ENCODE results near the gene VSIG8.

VSIG8 gene

DNA sequence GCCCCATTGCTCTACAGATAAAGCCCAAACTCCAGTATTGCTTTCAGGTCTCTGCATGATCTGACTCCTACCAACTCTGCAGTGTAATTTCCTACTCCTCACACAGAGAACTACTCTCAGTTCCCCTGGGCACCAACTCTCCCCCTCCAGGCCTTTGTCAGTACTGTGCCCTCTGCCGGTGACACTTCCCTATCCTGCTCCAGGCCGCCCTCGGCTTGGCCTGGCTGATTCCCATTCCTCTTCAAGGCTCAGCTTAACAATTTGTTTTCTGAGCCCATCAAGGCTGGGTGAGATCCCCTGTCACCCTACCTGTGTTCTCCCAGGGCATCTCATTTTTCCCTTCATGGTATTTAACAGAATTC lies 33.2 kb downstream of the VSIG8 start:
- DNase-seq (ENCODE audit: low read depth): no peak

DNA sequence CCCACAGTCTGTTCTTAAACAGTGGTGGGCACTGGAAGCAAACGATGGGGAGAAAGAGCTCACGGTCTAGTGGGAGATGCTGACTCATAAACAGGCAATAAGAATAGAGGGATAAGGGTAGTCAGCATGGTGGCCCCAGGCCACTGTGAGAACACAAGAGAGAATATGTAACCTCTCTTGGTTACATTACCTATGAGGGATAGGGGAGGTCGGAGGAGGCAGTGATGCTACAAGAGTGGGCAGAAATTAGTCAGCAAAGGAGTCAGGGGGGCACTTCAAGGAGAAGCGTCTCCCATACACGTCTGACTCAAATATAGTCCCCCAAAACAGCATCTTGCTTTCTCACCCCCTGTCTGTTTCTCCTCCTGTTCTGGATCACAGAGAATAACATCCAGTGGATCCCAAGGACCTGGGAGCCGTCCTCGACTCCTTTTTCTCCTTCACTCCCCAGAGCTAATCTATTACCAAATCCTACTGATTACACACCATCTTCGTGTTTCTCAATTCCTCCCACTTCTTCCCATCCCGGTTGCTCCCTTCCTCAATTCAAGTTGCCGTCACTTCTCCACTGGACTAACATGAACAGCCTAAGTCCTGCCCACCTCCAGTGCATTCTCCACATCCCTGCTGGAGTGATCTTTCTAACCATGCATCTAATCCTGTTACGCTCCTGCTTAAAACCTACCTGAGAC lies 33.7 kb downstream of the VSIG8 start:
- no peak for DNase-seq (ENCODE audit: low read depth)

DNA sequence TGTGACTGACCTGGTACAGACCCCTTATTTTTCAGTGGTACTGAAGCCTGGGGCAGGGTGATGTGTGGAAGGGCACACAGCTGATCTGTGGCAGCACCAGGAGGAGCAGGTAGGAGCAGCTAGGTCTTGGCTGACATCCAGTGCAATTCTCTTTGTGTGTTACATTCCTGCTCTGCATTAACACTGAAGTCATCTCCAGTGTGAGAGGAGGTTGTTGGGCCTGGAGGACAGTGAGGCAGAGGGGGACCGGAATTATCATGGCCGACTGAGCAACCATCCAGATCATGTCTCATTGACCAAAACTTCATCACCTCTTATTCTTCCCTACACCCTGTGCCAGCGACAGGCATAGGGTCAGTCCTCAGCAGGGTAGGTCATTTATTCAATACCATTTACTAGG lies 34.3 kb downstream of the VSIG8 start:
- DNase-seq (ENCODE audit: low read depth): no peak

DNA sequence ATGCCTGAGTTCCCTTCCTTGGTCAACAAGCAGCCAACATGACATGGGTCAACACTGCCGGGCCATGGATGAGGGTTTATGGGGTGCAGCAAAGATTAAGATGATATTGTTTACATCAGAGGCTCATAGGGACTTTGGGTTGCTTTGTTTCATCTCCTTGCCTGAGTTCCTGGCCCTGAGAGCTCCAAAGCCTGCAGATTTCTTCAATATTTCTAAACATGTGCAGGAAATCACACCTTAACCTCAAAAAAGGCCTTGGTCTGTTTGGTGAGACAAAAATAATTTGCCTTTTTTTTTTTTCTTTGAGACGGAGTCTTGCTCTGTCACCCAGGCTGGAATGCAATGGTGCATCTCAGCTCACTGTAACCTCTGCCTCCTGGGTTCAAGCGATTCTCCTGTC lies 34.9 kb downstream of the VSIG8 start:
- no peak for DNase-seq (ENCODE audit: low read depth)

DNA sequence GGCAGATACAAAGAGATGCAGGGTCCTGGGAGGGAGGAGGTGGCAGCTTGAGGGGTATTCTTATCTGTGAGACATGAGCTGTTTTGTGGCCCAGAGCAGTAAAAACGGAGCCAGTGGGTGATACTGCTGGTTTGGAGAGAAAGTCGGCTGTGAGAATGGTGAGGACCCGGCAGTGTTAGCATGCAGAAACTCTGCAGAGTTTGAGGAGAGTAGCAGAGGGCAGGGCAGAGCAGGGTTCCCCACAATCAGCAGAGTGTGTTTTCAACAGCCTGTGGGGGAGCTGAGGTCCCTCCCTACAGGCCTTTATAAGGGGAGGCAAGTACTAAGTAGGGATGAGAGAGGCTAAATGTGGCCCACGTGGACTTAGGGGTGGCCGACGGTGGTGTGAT lies 35.4 kb downstream of the VSIG8 start:
- DNase-seq (ENCODE audit: low read depth): no peak

DNA sequence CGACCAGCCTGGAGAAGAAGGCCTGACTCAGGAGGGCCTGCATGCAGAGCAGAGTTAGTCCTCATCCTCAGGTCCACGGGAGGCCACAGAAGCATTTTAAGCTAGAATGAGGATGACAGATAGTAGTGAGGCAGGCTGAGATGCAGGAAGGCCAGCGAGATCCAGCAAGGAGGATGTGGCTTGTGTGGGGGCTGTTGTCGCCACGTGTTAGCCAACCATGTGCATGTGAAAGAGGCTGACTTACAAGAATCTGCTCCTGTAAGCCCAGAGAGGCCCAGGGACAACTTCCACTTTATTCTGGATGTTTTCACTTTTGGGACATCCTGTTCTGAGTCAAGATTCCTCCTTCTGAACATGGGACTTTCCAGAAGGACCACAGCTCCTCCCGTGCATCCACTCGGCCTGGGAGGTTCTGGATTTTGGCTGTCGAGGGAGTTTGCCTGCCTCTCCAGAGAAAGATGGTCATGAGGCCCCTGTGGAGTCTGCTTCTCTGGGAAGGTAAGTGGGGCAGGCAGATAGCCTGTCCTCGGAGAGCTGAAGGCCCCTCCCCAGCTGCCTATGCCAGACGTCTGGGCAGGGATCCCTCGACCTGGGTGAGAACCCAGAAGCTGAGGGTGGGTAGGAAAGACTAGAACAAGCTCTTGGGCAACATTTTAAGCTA lies 35.9 kb downstream of the VSIG8 start, which contains the start of gene SLAMF8:
Gene SLAMF8 (plus strand): TSS at position 433 of the 661 bp plus-strand sequence. CDS start 26 bp downstream, at position 459.
- DNase-seq (ENCODE audit: low read depth): no peak

DNA sequence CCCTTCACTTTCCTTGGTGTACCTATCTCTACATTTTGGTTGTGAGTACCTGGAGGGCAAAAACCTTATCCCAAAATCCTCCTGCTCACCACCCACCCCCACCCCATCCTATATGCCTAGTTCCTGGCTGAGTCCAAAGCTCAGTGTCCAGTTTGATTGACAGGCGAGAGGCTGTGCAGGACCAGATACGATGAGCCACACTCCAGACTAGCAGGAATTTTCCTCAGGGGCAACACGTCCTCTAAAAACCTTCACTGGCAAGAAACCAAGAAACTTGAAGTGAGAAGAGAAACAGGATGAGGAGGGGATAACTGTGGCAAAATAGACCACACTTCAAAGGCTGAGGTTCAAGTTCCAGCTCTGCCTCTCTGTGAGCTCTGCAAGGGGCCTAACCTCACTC lies 36.9 kb downstream of the VSIG8 start:
- DNase-seq (ENCODE audit: low read depth): no peak

DNA sequence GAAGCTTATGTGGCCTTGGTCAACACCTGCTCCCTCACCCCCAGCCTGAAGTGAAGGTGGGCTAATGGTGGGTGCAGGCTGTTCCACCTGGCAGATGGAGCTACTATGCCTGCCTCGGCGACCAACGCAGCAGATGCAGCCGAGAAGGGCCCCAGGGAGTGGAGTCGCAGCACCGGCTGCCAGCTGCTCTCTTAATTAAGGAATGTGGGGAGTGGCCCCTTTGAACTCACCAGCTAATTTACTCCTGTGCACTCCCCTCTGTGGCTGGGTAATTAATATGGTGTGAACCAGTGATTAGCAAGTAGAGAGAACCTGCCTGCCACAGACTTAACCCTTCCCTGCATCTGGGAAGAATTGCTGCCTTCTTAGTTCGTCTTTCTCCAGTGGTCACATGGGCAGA lies 39.1 kb downstream of the VSIG8 start:
- DNase-seq (ENCODE audit: low read depth): no peak

DNA sequence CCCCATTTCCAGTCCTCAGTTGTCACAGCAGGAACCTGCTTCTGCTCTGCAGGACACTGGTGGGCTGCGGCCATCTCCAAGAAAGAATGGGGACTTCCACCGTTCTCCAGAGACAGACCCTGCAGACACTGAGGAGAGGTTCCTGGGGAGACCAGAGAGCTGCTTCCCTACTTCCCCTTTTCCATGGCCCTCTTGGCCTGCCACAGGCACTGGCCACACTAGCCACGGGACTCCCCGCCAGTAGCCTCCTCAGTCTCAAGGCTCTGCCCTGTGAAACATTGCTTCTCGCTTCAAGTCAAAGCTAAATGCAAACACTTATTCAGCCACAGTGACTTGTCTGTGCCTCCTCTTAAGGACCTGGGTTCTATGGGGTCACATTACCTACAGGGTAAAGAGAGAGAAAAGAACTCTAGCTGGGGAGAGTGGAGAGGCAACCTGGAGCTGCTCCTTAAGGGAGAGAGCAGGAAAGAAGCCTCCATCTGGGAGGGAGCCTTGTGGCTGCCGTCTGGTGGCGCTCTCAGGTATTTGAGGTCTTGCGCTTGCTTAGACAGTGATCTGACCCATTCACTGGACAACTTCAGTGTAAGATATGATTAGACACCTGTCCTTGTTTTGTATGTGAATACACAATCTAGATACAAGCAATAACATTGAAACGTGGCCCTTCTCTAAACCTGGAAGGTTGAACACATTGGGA lies 41.1 kb downstream of the VSIG8 start:
- no peak for DNase-seq (ENCODE audit: low read depth)

DNA sequence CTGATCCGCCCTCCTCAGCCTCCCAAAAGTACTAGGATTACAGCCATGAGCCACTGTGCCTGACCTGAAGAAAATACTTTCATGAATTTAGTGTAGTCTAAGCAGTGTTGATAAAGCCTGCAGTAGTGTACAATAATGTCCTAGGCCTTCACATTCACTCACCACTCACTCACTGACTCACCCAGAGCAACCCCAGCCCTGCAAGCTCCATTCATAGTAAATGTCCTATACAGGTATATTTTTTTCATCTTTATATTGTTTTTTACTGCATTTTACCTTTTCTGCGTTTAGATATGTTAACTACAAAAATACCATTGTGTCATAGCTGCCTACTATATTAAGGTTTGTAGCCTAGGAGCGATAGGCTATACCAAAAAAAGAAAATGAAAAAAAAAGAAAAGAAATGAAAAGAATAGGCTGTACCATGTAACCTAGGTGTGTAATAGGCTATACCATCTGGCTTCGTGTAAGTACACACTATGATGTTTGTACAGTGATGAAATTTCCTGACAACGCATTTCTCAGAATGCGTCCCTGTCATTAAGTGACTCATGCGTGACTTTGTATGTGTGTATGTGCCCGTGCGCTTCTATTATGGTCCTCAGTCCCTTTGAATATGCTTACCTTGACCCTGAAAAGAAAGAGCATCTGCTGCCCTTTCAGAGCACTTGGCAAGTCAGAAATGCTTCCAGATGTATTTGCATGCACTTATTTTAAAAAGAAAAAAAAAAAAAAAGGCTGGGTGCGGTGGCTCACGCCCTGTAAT lies 45.0 kb downstream of the VSIG8 start:
- DNase-seq (ENCODE audit: low read depth): no peak

DNA sequence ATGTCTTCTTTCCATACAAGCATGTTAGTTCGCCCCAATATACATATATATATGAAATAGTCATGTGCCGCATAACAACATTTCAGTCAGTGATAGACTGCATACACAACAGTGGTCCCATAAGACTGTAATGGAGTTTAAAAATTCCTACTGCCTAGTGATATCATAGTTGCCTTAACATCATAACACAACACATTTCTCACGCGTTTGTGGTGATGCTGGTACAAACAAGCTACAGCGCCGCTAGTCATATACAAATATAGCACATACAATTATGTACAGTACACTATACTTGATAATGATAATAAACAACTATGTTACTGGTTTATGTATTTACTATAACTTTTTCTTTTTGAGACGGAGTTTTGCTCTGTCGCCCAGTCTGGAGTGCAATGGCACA lies 46.5 kb downstream of the VSIG8 start:
- DNase-seq (ENCODE audit: low read depth): no peak

DNA sequence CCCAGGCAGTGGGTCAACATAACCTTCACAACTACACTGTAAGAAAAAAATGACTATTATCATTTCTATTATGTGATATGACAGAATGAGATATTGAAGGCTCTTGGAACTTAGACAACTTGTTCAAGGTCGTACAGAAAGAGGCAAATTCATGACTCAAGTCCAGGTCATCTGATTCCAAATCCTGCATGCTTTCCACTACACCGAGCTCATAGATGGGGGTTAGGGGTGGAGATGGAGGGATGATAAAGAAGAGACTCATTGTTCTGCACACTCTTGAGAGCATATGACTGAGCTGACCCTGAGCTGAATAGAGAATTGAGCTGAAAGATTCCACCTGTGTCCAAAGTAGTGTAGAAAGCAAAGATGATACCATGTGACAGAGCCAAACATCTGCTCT lies 57.5 kb downstream of the VSIG8 start:
- no peak for DNase-seq (ENCODE audit: low read depth)

Data from HS-27A (cell line).